HG02870 (cell line): Measurements from ENCODE around the gene SBF1.

Source experiments
- ATAC-seq: cut with Tn5 transposase; IDR thresholded peaks from one replicate; pipeline ENCODE4 v1.9.1; 2021; ENCODE audit warnings: mild to moderate bottlenecking, moderate library complexity; ENCODE audit not compliant: unreplicated experiment

The SBF1 gene

DNA sequence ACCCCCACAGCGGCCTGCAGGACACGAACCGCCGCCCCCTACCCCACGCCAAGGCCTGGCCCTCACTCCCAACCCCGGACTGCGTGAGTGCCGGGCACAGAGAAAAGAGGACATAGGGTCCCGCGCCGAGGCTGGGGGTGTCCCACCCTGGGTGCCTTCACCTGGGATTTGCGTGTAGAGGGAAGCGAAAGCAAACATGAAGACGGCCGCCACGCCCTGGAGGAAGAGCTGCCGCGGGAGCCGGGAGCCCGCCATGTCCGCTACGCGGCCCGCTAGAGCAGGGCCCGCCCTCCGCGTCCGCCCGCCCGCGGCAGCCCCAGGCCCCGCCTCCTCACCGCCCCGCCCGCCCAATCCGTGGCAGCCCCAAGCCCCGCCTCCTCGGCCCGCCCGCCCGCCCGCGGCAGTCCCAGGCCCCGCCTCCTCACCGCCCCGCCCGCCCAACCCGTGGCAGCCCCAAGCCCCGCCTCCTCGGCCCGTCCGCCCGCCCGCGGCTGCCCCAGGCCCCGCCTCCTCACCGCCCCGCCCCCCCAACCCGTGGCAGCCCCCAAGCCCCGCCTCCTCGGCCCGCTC, 32.7 kb upstream of the SBF1 start, which contains the start of gene LMF2:
TSS of gene LMF2 (minus strand) at position 282 of the 570 bp plus-strand sequence. CDS start at position 255, 27 bp downstream.
- peak; percentile 56 for ATAC-seq

DNA sequence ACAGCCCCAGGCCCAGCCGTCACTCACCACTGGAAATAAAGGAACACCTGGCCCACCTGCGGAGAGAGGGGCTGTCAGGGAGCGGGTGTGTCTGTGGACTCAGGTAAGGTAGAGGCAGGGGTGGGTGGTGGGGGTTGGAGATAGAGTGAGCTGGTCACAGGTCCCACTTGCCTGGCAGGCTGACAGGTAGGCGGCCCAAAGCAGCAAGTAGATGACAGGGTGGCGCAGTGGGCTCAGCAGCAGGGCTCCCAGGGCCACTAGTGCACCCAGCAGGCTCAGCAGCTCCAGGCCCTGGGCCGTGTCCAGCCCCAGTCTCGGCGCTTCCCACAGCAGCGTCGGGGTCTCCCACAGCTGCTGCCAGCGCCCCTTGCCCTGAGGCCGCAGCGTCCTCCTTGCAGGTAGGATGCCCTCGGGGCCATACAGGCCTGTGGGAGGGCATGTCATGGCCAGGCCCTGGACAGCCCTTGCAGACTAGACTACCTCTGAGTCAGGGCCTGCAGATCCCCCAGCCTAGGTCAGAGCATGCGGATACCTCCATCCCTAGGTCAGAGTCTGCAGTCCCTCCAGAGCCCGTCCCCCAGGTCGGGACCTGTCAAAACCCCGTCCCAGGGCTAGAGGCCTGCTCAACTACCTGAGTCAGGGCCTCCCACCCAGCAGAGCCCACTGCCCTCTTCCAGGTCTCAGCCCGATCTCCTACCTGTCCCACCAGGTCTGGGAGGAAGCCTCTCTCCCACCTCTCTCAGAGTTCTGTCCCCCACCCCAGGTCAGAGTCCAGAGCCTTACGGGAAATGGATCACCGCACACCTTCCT, 32.0 kb upstream of the SBF1 start:
- ATAC-seq, result no peak

DNA sequence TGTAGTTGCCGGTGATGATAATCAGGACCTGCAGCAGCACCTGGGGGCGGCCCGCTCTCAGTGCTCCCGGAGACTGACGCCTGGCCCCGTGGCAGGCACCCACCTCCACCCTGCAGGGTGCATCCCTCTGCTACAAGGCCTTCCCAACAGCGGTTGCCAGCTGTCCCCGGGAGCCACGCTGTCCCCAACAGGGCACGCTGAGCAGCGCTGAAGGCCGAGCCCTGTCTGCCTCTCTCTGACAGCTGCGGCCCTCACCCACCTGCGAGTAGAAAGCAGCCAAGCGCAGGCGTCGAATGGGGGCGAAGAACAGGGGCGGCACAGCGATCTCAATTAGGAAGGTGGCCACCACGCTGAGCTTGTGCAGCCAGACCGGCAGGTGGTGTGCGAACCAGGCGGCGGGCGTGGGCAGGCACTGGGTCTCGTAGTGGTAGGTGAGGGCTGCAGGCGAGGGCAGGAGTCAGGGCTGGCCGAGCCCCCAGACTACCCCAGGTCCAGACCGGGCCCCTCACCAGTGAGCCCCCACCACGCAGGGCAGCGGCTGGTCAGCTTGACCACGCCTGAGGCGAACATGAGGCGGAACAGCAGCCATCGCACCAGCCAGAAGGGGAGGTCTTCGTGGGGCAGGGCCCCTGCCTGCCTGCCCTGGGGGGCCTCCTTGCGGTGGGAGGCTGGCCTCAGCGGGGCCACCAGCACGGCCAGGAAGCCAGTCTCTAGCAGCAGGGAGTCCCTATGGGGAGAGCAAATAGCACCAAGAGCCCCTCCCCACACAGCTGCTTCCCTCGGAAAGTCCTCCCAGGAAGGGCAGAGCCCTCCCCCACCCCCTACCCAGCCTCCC, 31.2 kb upstream of the SBF1 start:
- ATAC-seq, result no peak

DNA sequence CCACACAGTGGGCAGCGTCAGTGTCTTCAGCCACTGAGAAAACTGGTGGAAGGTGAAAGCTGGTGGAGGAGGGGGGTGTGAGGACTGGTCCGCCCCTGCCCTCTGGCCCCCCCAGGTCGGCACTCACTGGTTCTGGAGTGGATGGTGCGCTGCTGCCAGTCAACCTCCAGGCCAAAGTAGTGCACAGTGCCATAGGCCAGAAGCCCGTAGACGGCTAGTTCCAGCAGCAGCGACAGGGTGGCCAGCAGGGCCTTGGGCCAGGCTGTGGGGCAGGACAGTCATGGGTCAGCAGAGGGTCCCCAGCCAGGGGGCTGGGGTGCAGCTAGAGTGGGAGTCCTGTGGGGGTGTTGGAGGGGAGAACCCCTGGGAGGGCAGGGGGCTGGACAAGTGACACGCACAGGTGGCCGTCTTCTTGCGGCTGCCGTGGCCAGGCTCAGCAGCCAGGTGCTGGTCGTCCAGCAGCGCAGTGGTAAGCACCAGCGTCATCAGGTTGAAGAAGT, 30.5 kb upstream of the SBF1 start:
- no peak for ATAC-seq

DNA sequence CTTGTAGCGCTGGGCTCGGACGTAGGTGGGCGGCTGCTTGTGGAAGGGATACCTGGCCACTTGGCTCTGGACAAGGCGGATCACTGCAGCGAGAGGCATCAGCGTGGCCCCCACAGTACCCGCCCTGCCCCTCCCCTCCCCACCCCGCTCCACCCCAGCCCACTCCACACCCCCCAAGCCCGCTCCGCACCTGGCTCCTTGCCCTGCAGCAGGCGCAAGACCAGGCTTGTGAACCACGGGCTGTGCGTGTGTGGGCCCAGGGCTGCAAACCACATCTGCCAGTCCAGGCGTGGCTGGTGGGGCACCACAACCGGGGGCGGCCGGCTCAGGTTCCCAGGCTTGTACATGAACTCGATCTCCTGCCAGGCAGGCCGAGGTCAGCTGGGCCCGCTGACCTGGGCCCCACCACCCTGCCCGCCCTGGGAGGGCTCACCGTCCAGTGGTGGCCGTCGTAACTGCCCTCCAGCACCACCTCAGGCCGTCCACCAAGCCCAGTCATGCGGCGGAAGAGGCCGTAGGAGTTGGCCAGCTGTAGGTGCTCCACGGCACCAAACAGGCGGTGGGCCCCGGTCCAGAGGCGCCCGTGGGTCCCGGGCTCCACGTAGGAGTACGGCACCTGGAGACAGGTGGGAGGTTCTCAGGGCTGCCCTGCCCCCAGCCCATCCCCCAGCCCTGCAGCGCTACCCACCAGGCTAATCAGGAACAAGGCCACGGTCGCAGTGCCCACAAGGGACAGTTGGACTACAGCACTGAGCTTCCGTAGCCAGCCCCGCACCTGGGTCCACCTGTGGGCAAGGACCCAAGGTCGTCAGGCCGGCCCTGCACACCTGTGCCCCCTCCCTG, 29.8 kb upstream of the SBF1 start:
- no peak for ATAC-seq

DNA sequence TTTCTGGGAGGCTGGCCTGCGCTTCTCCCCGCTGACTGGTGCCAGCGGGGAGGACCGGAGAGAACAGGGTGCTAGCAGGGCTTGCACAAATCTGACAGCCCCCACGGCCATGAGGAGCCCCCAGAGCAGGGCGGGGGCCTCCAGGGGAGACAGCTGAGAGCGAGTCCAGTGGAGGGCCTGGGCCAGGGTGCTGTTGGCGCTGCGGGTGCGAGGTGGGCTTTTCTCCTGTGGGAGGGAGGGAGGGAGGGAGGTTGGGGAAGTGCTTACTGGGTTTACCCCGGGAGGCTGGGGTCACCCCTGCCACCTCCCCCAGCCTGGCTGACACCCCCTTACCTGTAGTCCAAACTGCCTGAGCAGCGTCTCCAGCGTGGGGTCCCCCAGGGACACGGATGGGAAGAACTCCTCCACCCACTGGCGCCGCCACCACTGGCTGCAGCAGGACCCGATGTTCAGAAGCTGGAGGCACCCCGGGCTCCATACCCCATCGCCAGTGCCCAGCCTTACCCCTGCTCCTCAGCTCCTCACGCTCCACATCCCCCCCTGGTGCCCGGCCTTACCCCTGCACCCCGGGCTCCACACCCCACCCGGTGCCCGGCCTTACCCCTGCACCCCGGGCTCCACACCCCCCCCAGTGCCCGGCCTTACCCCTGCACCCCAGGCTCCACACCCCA, 28.8 kb upstream of the SBF1 start:
- ATAC-seq, result no peak

DNA sequence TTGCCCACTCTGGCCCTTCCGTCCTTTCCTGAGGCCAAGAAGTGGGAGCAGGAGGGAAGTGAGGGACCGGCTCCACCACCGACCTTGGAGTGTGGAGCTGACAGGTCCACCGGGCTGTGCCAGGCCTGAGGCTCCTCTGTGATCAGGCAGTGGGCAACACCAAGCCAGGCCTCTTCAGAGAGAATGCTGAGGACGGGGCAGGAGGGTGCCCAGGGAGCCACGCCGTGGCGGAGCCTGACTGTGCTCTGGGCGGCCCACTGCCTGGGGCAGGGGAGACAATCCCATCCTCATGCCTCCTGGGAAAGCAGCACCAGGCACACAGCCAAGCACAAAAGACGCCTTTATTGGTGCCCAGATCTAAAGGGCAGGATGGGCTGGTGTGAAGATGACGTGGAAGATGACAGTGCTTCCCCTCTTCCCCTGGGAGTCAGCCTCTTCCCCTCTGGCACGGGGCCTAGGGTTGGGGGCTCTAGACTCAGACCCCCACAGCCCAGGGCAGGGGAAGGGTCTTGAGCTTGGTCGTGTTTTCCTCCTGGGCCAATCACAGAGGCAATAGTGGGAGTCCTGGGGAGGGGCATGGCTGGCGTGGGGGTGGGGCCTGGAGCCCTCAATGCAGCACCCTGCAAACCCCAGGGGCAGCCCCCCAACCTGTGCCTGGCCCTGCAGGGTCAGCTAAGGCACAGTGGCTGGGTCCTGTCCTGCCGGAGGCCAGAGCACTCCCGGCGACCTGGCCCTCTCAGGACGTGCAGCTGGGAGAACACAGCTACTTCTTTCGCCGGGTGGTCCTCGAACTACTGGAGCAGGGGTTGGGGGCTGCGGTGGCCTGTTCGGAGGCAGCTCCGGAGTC, 28.0 kb upstream of the SBF1 start:
- ATAC-seq, result no peak

DNA sequence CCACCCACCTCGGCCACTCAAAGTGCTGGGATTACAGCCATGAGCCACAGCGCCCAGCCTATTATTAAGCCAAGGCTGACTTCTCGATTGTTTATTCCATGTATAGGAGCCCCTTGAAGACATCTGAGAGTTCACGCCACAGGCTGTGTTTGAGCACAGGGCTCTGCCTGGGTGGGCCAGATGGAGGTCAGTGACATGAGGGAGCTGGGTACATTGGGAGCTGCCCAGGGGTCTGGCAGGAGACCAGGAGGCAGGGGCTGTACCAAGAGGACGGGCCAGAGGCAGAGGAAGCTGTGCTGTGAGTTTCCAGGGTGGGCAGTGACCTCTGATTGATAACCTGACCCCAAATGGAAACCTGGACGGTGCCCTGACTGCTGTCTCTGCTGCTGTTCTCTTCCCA, 27.3 kb upstream of the SBF1 start:
- ATAC-seq, result no peak

DNA sequence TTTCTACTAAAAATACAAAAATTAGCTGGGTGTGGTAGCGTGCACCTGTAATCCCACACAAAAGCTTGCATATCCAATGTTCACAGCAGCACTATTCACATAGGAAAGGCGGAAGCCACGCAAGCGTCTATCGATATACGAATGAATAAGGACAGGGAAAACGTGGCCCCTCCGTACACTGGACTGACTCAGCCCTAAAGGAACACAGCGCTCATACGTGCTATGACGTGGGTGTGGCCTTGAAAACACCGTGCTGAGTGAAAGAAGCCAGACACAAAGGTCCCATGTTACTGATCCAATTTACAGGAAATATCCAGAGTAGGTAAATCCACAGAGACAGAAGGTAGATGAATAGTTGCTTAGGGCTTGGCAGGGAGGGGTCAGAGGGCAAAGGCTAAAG, 25.6 kb upstream of the SBF1 start:
- no peak for ATAC-seq

DNA sequence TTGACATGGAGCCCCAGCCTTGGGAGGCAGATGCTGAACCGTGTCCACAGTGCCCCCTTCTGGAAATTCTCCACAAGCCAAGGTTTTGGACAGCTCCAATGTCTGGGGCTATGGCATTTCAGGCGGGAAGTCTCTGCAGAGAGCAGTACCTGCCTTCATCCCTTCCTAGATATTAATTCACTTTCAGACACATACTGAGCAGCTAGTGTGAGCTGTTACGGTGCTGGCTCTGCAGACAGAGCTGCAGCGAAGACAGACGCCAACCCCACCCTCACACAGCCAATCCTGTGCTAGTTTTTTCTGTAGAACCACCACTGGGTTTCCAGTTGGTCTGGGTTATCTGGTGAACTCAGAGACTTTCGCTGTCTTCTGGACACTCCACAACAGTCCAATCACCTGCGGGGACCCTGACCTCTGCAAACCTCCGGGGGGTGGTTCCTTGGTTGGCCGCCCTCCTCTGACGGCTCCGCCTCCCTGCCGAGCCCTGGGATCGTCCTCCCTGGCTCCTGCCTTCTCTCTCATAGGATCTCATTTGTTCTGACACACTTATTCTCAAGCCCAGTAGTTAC, 23.6 kb upstream of the SBF1 start:
- ATAC-seq, result no peak

DNA sequence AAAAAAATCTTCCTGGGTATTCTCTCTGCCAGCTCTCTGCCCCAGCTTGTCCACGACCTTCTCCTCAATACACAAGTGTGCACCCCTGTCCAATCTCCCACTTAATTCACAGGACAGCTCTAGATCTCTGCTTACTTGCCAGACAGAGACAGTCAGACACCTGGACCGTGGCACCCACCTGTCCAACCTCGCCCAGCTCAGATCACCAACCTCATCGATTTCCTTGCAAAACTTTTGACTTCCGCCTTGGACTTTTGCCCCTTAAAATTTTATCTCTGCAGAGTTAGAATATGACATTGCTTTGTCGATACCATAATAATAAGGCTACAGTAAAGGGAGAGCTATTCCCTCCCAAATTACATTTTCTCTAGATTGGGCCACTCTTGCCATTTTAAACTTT, 22.3 kb upstream of the SBF1 start:
- ATAC-seq, result no peak

DNA sequence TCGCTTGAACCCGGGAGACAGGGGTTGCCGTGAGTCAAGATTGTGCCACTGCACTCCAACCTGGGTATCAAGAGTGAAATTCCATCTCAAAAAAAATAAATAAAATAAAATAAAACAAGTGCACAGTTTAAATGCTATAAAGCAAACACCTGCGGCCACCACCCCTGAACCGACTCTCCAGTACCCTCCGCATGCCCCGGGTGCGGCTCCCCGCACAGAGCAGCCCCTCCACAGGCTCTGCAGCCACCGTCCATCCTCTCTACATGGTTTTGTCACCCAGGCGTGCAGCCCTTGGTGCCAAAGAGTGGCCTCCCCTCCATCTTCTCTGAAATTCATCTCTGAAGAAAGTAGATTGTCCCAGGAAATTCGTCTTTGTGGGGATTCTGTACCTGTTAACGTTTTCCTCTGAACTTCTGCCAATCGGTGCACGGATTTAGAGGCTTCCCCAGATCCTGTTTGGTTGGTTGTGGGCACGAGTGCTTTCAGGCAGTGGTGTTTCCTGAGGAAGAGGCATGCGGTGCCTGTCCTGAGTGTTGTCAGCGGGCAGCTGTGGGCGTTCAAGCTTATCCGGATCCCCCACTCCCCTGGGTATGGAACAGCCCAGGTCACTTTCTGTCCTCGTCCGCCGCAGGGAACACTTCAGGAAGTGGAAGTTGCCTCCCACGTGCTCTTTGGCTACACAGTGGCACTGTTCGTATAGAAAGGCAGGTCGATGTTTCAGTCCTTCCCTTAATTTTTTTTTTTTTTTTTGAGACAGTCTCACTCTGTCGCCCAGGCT, 15.9 kb upstream of the SBF1 start:
- ATAC-seq, result no peak

DNA sequence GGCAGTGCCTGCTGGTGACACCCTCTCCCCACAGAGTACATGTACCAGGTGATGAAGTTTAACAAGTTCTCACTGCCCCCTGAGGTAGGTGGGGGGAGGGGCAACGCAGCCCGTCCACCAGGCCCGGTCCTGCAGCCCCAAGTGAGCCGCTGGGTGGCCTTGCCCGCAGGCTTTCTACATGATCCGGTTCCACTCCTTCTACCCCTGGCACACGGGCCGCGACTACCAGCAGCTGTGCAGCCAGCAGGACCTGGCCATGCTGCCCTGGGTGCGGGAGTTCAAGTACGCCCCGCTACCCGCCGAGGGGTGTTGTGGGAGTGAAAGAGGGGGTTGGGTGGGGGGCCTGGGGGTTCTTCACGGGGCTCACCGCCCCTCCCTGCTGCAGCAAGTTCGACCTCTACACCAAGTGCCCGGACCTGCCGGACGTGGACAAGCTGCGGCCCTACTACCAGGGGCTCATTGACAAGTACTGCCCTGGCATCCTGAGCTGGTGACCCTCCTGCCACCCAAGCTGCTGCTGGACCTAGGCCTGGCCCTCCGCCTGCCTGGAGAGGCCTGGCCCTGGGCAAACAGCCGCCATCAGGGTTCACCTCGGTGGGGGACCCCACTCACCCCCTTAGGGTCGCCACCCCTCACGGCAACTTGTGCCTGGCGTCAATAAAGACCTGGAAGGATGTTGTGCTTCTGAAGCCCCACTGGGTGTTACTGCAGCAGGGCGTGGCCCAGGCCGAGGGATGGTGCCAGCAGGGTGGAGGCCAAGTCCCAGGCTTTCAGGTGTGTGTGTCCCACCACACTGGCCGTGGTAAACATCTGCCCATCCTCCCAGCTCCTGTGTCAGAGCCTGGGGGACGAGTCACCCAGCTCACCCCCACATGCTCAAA, 14.8 kb upstream of the SBF1 start:
- no peak for ATAC-seq

DNA sequence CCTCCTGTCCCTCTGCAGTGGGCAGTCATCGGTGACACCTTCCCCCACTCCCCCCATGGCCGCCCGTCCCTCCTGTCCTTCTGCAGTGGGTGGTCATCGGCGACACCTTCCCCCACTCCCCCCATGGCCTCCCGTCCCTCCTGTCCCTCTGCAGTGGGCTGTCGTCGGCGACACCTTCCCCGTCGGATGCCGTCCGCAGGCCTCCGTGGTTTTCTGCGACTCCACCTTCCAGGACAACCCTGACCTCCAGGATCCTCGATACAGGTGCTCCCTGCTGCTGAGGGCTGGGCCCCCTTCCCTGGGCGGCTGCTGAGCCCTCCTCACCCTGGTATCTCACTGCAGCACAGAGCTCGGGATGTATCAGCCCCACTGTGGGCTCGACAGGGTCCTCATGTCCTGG, 14.1 kb upstream of the SBF1 start:
- no peak for ATAC-seq

DNA sequence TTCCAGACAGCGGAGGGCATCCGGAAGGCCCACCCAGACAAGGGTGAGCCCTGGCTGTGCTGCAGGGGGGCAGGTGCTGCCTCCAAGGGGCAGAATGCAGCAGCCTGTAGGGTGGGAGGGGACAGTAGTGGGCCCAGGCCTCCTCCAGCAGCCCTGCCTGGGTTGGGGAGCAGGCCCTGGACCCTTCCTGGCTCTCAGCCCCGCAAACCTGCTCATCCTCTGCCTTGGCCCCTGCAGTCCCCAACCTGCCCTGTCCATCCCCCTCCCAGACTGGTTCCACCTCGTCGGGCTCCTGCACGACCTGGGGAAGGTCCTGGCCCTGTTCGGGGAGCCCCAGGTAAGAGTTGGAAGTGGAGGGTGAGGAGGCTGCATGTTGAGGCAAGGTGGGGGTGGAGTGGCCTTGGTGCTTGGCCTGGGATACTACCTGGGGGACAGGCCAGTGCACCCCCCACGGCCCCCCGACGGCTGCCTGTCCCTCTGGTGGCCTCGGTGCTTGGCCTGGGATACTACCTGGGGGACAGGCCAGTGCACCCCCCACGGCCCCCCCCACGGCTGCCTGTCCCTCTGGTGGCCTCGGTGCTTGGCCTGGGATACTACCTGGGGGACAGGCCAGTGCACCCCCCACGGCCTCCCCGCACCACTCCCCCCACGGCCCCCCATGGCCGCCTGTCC, 13.3 kb upstream of the SBF1 start:
- ATAC-seq, result no peak

DNA sequence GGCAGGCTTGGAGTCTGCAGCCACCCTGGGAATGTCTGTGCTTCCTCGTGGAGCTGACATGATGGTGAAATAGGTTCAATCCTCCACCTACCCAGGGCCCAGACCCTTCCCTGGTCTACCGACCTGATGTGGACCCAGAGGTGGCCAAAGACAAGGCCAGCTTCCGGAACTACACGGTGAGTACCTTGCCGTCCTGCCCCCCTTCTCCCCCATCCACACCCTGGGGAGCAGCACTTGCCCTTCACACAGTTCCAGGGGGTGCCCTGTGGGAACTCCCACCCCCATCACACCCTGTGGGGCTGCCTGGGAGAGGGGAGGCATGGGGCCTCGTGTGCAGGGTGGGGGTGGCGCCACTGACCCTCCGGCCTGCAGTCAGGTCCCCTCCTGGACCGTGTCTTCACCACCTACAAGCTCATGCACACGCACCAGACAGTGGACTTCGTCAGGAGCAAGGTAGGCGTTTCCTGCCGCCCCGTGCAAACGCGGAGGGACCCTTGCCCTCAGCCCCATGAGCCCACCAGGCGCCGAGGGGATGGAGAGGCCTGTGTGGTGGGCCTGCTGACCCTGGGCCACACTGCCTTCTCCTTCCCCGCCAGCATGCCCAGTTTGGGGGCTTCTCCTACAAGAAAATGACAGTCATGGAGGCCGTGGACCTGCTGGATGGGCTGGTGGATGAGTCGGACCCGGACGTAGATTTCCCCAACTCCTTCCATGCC, 12.6 kb upstream of the SBF1 start:
- no peak for ATAC-seq
